T1000 (cell line): ENCODE measurements around the gene CADM1.

Experiments used
- DNase-seq: peaks from one replicate; lab custom pipeline; 2025; ENCODE audit warnings: mixed read lengths; lab: John Stamatoyannopoulos, UW

The CADM1 gene

GRCh38 chr11:115398333-115399080 is 105.7 kb downstream of the CADM1 start:
- DNase-seq, result no peak

- DNase-seq, result no peak
Observed at GRCh38 chr11:115396533-115396932, 107.7 kb downstream of the CADM1 start.

GRCh38 chr11:115393950-115394349 is 110.3 kb downstream of the CADM1 start:
- DNase-seq, result no peak

- no peak for DNase-seq
Observed at GRCh38 chr11:115391598-115391997, 112.6 kb downstream of the CADM1 start.

- DNase-seq, result no peak
Observed at GRCh38 chr11:115391160-115391559, 113.1 kb downstream of the CADM1 start.

- no peak for DNase-seq
Observed at GRCh38 chr11:115390441-115390840, 113.8 kb downstream of the CADM1 start.

GRCh38 chr11:115389790-115390189 is 114.4 kb downstream of the CADM1 start:
- DNase-seq, result no peak

- no peak for DNase-seq
Observed at GRCh38 chr11:115385226-115385625, 119.0 kb downstream of the CADM1 start.

GRCh38 chr11:115384236-115384635 is 120.0 kb downstream of the CADM1 start:
- no peak for DNase-seq

GRCh38 chr11:115383431-115383830 is 120.8 kb downstream of the CADM1 start:
- no peak for DNase-seq

- DNase-seq, result no peak
Observed at GRCh38 chr11:115379528-115379927, 124.7 kb downstream of the CADM1 start.

GRCh38 chr11:115378557-115378956 is 125.7 kb downstream of the CADM1 start:
- no peak for DNase-seq

- DNase-seq, result no peak
Observed at GRCh38 chr11:115377882-115378296, 126.3 kb downstream of the CADM1 start.

GRCh38 chr11:115368616-115369015 is 135.6 kb downstream of the CADM1 start:
- DNase-seq, result no peak

GRCh38 chr11:115366826-115367225 is 137.4 kb downstream of the CADM1 start:
- no peak for DNase-seq

- no peak for DNase-seq
Observed at GRCh38 chr11:115365907-115366306, 138.3 kb downstream of the CADM1 start.

GRCh38 chr11:115364896-115365295 is 139.3 kb downstream of the CADM1 start:
- no peak for DNase-seq

GRCh38 chr11:115363921-115364320 is 140.3 kb downstream of the CADM1 start:
- DNase-seq, result no peak

- DNase-seq, result no peak
Observed at GRCh38 chr11:115363426-115363825, 140.8 kb downstream of the CADM1 start.

GRCh38 chr11:115362997-115363396 is 141.2 kb downstream of the CADM1 start:
- no peak for DNase-seq

GRCh38 chr11:115361025-115361424 is 143.2 kb downstream of the CADM1 start:
- no peak for DNase-seq

GRCh38 chr11:115360186-115360824 is 143.9 kb downstream of the CADM1 start:
- no peak for DNase-seq

GRCh38 chr11:115357066-115357465 is 147.1 kb downstream of the CADM1 start:
- no peak for DNase-seq
